ENCODE measurements around the gene MTOR.
"Not testable (repeated sequence)": the region's sequence is repeated elsewhere in the genome, so short reads cannot be mapped to it uniquely, and the experiment has no call there.

The MTOR gene

DNA sequence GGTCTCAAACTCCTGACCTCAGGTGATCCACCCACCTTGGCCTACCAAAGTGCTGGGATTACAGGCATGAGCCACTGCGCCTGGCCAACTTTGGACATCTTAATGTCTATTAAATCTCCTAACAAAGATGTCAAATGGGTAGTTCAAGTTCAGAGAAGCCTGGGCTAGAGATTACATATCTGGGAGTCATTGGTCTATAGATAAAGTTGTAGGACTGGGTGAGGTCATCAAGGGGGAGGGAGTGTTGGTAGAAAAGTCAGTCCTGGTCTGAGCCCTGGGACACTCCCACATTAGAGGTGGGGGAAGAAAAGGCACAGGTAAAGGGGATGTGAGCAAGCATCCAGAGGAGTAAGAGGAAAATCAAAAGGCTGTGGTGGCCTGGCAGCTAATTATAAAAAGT is 17.3 kb upstream of the MTOR start:
- DNase-seq: no peak

DNA sequence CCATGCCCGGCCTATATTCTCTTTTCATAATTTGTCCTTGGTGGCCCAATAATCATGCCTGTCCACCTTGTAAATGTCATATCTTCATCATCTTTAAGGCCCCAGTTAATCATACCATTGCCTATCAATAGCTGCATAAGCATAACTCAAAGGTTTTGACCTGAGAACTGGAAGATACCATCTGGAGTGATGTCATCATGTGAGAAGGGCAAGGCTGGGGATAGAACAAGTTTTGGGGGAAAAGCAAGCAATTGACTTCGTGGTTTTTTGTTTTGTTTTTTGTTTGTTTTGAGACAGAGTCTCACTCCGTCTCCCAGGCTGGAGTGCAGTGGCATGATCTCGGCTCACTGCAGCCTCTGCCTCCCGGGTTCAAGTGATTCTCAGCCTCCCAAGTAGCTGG is 16.8 kb upstream of the MTOR start:
- DNase-seq: no peak

DNA sequence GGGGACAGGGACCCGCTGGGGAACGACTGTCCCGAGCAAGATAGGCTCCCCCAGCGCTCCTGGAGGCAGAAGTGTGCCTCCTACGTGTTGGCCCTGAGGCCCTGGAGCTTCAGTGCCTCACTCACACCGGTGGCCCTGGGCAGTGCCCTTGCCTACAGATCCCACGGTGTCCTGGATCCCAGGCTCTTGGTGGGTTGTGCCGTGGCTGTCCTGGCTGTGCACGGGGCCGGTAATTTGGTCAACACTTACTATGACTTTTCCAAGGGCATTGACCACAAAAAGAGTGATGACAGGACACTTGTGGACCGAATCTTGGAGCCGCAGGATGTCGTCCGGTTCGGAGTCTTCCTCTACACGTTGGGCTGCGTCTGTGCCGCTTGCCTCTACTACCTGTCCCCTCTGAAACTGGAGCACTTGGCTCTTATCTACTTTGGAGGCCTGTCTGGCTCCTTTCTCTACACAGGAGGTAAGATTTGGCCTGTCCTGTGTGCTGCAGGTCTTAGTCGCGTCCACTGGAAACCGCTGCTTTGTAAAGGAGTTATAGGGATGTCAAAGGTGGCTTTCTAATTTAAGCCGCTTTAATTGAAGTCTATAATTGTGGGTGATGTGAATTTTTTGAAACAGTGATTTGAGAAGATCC is 11.4 kb upstream of the MTOR start:
- DNase-seq: no peak

DNA sequence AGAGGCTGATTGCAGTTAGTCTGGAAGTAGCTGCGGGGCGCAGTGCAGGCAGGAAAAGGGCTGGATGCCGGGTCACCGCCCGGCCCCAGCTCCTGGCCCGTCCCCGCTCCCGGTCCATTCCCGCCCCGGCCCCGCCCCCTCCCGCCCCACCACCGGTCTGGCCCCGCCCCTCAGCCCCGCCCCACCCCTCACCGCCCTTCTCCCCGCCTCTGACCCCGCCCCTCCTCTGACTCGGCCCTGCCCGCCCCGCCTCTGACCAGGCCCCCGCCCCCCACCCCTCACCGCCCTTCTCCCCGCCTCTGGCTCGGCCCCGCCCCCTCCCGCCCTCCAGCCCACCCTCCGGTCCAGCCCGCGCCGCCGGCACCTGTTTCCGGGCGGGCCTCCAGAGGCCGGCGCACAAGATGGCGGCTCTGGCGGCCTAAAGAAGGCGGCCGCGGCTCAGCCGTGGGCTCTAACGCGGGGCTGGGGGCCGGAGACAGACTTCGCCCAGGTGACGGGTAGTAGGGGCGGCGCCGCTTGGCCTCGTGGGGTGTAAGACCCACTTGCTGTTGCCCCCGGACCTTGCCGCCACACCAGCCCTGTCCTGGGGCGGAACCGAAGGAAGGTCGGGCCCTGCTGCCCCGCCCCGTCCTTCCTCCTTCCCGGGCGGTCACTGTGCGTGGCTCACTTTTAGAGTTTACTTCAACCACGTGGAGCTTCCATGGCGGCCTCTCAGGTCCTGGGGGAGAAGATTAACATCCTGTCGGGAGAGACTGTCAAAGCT is 10.7 kb upstream of the MTOR start, which contains the start of gene UBIAD1:
UBIAD1 (plus strand) TSS at position 367 of the 763 bp plus-strand sequence; CDS start at position 701, 334 bp downstream.
- DNase-seq: no peak

- no peak for DNase-seq
These were observed 10.1 kb upstream of the MTOR start for GRCh38 chr1:11272544-11272831.

DNA sequence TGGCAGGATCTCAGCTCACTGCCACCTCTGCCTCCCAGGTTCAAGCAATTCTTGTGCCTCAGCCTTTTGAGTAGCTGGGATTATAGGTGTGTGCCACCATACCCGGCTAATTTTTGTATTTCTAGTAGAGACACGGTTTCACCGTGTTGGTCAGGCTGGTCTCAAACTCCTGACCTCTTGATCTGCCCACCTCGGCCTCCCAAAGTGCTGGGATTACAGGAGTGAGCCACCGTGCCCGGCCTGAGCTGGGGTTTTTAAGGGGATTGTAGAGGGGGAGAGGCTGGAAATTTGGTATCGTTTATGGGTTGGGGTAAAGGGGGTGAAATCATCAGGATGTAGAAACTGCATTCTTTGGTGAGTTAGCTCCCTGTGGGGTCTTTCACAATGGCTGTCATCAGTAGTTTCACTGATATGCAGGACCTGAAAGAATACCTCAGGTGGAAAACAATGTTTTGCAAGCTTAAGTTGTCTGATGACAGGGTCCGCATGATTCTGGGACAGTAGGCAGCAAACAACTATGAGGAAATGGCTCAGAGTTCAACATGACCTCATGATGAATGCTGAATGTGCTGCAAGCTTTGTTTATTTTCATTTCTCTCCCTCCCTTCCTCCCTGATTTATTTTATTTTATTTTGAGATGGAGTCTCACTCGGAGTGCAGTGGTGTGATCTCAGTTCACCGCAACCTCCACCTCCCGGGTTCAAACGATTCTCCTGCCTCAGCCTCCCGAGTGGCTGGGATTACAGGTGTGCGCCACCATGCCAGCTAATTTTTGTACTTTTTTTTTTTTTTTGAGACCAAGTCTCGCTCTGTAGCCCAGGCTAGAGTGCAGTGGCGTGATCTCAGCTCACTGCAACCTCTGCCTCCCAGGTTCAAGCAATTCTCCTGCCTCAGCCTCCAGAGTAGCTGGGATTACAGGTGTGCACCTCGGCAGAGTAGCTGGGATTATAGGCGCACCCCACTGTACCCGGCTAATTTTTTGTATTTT is 5.3 kb upstream of the MTOR start:
- DNase-seq: not testable (repeated sequence)

GRCh38 chr1:11266268-11267074 is 4.1 kb upstream of the MTOR start:
- no peak for DNase-seq

GRCh38 chr1:11256299-11256698 is 6.1 kb downstream of the MTOR start:
- no peak for DNase-seq

DNA sequence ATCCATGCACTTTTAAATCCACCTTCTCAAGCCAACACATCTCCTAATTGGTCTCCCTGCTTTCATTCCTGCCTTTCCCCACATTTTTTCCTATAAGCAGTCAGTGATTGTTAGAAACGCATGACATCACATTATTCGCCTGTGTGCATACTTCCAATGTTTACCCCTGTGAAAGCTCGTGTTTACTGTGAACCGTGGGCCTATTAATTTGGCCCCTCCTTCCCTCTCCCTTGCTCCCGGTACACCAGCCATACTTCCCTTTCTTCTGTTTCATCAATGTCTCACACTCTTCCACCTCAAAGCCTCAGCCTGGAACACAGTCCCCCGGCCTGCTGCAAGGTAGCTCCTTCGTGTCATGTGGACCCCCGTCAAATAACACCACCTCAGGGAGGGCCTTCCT is 9.1 kb downstream of the MTOR start:
- DNase-seq: no peak

- DNase-seq: no peak
These were observed 9.8 kb downstream of the MTOR start for GRCh38 chr1:11252538-11252937.

DNA sequence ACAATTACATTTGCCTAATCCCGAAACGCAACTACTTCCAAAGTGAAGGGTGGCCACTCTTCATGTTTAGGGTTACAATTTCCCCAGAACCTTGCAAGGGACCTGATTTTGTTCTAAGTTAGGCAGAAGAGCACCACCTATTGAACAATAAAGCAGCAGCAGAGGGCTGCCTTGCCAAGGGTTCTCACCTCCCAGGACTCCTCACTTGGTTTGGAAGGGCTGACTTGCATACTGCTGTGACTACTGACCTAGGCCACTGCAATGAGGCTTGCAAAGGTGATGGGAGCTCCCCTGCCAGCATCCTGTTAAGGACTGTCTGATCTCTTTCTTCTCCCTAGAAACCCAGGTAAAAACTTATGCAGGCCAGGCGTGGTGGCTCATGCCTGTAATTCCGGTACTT is 14.2 kb downstream of the MTOR start:
- no peak for DNase-seq

- no peak for DNase-seq
These were observed 16.2 kb downstream of the MTOR start for GRCh38 chr1:11245904-11246719.

DNA sequence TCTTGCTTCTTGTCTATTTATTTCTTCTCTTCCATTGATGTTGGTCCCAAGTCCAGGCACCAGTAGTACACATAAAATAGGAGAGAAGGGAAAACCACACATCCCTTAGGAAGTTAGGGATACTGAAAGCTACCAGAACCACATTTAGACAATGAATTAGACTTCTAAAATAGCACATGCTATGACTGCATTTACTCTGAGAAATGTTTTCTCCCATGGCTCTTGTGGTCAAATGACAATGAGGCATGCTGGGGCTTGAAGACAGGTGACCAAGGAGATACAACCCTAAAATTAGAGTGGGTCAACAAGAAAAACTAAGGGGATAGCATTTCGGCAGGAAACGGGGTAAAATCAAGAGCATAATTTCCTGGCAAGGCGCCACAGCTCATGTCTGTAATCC is 17.1 kb downstream of the MTOR start:
- no peak for DNase-seq

- no peak for DNase-seq
These were observed 24.0 kb downstream of the MTOR start for GRCh38 chr1:11238311-11238710.

GRCh38 chr1:11237356-11237755 is 25.0 kb downstream of the MTOR start:
- DNase-seq: no peak

GRCh38 chr1:11233208-11233607 is 29.1 kb downstream of the MTOR start:
- no peak for DNase-seq

DNA sequence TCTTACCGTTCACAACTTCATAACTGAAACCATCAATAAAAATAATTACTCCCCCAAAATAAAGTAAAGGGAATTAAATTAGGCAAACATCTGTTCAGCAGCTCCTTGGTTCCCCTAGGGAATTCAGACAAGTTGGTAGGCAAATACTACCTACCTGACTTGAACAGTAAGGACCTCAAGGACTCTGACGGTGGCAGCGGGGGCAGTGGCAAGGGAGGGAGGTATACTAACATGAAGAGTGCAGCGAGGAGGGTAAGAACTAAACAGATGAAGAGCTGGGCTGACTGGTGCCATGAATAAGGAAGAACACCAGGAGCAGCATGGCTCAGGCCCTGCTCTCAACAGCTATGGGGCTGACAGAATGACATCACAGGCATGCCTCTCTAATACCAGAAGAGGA is 33.1 kb downstream of the MTOR start:
- no peak for DNase-seq

DNA sequence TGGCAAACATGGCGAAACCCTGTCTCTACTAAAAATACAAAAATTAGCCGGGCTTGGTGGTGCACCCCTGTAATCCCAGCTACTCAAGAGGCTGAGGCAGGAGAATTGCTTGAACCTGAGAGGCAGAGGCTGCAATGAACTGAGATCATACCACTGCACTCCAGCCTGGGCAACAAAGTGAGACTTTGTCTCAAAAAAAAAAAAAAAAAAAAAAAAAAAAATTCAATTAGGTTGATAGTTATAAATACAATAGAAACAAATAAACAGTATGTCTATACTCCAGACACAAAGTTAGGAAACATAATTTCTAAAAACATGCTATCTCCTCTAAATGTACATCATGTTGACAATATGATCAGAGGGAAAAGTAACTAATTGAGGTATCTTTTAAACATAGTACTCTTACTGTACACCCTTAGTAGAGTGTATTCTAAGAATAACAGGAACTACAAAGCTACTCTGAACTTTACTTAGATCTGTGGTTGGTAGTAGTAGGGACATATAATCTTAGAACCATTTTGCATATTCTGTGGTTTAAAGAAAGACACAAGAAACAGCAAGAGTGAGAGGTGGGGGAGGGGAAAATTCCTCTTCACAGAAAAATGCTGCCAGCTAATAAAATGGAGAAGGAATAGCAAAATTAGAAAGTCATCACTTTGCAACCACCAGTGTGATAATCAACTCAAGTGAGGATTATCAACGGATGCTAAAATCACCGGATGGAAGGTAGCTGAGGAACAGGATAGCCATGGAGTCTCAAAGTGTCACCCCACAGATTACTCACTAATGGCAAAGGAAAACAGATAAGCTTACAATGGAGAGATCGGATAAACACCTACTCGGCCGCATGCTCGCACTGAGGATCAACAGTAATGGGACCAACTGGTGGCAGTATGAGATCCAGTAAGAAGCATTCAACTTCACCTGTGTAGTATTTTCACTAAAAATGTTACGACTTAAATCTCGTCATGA is 35.0 kb downstream of the MTOR start:
- no peak for DNase-seq

GRCh38 chr1:11216074-11216473 is 46.3 kb downstream of the MTOR start:
- DNase-seq: no peak

DNA sequence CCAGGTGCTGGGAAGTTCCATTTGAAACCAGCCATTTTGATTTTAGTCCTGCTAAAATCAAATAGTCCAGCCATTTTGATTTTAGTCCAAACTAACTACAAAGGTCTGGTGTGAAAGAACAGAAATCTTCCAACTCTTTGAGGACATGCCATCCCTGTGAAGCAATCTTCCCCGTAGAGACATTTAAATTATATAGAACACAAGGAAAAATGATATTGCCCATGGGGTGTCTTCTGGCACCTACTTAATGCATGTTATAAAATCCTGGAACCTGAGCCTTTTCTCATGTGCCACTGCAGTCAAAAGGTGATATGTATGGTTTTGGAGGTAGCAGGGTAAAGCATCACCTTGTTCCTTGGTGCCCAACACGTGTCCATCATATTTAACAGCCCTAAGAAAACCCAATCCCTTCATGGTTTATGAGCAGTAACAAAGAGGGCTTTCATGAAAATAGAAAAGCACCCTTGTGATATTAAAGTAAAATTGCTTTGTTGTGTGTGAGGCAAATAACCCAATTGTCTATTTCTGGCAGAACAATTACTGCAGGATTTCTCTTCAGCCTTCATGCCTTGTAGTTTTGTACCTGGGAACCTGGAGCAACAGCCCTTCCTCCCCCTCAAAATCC is 46.9 kb downstream of the MTOR start:
- no peak for DNase-seq

Measured in NCI-H1417 treated with DMSO at 0.1 percent for 48 hours (cell line).